Suprapubic skin (tissue), 4 donors: ENCODE measurements around the gene ST6GALNAC4. TPM values are rescaled to one million over a fixed set of nuclear protein-coding genes. Genes with fewer than 3 reads are reported as not detected.

Source experiments
- DNase-seq, 2 donors: peaks; one replicate each; pipeline ENCODE4 v3.0.0-alpha.2; 2019; ENCODE audit warnings: low spot score in 2 of 2
- H3K27ac ChIP-seq: fragments of 200-600 bp; sonication (generic); one replicate; pipeline ENCODE4 v1.5.1; 2019
- H3K27me3 ChIP-seq: fragments of 200-600 bp; sonication (generic); one replicate; pipeline ENCODE4 v1.5.1; 2019
- H3K36me3 ChIP-seq: fragments of 200-600 bp; sonication (generic); one replicate; pipeline ENCODE4 v1.5.1; 2019
- H3K4me1 ChIP-seq: fragments of 200-600 bp; sonication (generic); one replicate; pipeline ENCODE4 v1.5.1; 2019
- H3K4me3 ChIP-seq: fragments of 200-600 bp; sonication (generic); one replicate; pipeline ENCODE4 v1.5.1; 2019; ENCODE audit warnings: mild to moderate bottlenecking
- H3K9me3 ChIP-seq: fragments of 200-600 bp; sonication (generic); one replicate; pipeline ENCODE4 v1.5.1; 2019
- EP300 ChIP-seq: sonication (generic); formaldehyde crosslinking; IDR thresholded peaks from one replicate; pipeline ENCODE4 v1.6.1; 2017; ENCODE audit warnings: antibody characterized with exemption
- POLR2A ChIP-seq, 2 donors: fragments of 450-650 bp; IDR thresholded peaks; one replicate each; pipeline ENCODE4 v1.6.1; 2017; ENCODE audit warnings: antibody characterized with exemption in 2 of 2, mild to moderate bottlenecking in 2 of 2, moderate library complexity in 2 of 2
- POLR2AphosphoS5 ChIP-seq, 3 donors: sonication (generic); formaldehyde crosslinking; IDR thresholded peaks; one replicate each; pipeline ENCODE4 v1.6.1; 2017; ENCODE audit warnings: antibody characterized with exemption in 3 of 3
- WGBS: methylation state at CpG from one replicate; pipeline ENCODE4 v1.1.5; 2018; 5-methylcytosine and 5-hydroxymethylcytosine counted together
- total RNA-seq, 4 donors: library from RNA; depleted of rRNA; stranded (reverse); fragments of >200 nt; gene quantifications; one replicate each; pipeline ENCODE4 v1.1.0, GENCODE V29; 2016
- TF ChIP-seq, protein P1 (sequence below), 2 donors: fragments of 200-600 bp in 1 of 2; fragments of 450-650 bp in 1 of 2; sonication (generic) in 1 of 2; IDR thresholded peaks; one replicate each; pipeline ENCODE4 v1.5.1; 2016 to 2019; ENCODE audit warnings: antibody characterized with exemption in 2 of 2, mild to moderate bottlenecking in 1 of 2, moderate library complexity in 1 of 2

The ST6GALNAC4 gene
- total RNA-seq, 4 donors from 2014 or later: 14.6 to 25.2 (median 20.2) TPM

GRCh38 chr9:127927201-127927987 lies 10.6 kb upstream of the ST6GALNAC4 start:
- Histone ChIP-seq H3K27ac (no peak overlapping the region), H3K36me3 (no peaks in the 10 kb centered on the region), H3K4me3 (peak overlapping the region; percentile 45), H3K9me3 (no peaks in the 10 kb centered on the region), H3K27me3 (peaks cover 3% of the 10 kb centered on the region), H3K4me1 (peaks cover 52% of the 10 kb centered on the region)
- WGBS: 7% methylated on average over 11 of the region's 56 CpGs
- TF ChIP-seq POLR2AphosphoS5 (IDR thresholded peaks at IDR 0.05) (no peak), EP300 (no peak), POLR2A (IDR thresholded peaks at IDR 0.05) (no peak)
- TF ChIP-seq, protein P1, sequence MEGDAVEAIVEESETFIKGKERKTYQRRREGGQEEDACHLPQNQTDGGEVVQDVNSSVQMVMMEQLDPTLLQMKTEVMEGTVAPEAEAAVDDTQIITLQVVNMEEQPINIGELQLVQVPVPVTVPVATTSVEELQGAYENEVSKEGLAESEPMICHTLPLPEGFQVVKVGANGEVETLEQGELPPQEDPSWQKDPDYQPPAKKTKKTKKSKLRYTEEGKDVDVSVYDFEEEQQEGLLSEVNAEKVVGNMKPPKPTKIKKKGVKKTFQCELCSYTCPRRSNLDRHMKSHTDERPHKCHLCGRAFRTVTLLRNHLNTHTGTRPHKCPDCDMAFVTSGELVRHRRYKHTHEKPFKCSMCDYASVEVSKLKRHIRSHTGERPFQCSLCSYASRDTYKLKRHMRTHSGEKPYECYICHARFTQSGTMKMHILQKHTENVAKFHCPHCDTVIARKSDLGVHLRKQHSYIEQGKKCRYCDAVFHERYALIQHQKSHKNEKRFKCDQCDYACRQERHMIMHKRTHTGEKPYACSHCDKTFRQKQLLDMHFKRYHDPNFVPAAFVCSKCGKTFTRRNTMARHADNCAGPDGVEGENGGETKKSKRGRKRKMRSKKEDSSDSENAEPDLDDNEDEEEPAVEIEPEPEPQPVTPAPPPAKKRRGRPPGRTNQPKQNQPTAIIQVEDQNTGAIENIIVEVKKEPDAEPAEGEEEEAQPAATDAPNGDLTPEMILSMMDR (IDR thresholded peaks at IDR 0.05): no peak
- DNase-seq: no peak

- no peak for DNase-seq
- 6% methylated on average over 12 of the region's 19 CpGs for WGBS
- Histone ChIP-seq H3K27me3 (peaks cover 3% of the 10 kb centered on the region), H3K36me3 (no peaks in the 10 kb centered on the region), H3K4me3 (peak overlapping the region; percentile 45), H3K4me1 (peaks cover 55% of the 10 kb centered on the region), H3K27ac (no peak overlapping the region), H3K9me3 (no peaks in the 10 kb centered on the region)
- TF ChIP-seq EP300 (no peak), POLR2A (IDR thresholded peaks at IDR 0.05) (no peak), POLR2AphosphoS5 (IDR thresholded peaks at IDR 0.05) (no peak)
- TF ChIP-seq, protein P1 (IDR thresholded peaks at IDR 0.05): no peak
Measured at GRCh38 chr9:127926906-127927200, 10.0 kb upstream of the ST6GALNAC4 start.

GRCh38 chr9:127925959-127926905 lies 9.4 kb upstream of the ST6GALNAC4 start:
- Histone ChIP-seq H3K4me3 (peak overlapping the region; percentile 45), H3K36me3 (no peaks in the 10 kb centered on the region), H3K9me3 (no peaks in the 10 kb centered on the region), H3K27ac (no peak overlapping the region), H3K4me1 (peaks cover 55% of the 10 kb centered on the region), H3K27me3 (peaks cover 3% of the 10 kb centered on the region)
- DNase-seq: no peak
- WGBS: 91% methylated on average over 7 of the region's 14 CpGs
- TF ChIP-seq POLR2AphosphoS5 (IDR thresholded peaks at IDR 0.05) (no peak), EP300 (no peak), POLR2A (IDR thresholded peaks at IDR 0.05) (no peak)
- TF ChIP-seq, protein P1 (IDR thresholded peaks at IDR 0.05): no peak

GRCh38 chr9:127924736-127925444 lies 8.0 kb upstream of the ST6GALNAC4 start:
- H3K9me3 ChIP-seq: no peaks in the 10 kb centered on the region
- TF ChIP-seq POLR2AphosphoS5 (IDR thresholded peaks at IDR 0.05): no peak
- no peak for TF ChIP-seq EP300
- no peak for TF ChIP-seq POLR2A (IDR thresholded peaks at IDR 0.05)
- TF ChIP-seq, protein P1 (IDR thresholded peaks at IDR 0.05): no peak
- no peak overlapping the region for H3K4me3 ChIP-seq
- no peak overlapping the region for H3K27ac ChIP-seq
- H3K27me3 ChIP-seq: peaks cover 3% of the 10 kb centered on the region
- H3K4me1 ChIP-seq: peaks cover 53% of the 10 kb centered on the region
- no peak for DNase-seq
- H3K36me3 ChIP-seq: no peaks in the 10 kb centered on the region
- WGBS: 83% methylated on average over 22 of the region's 22 CpGs
